Omental fat pad (tissue), 4 donors: ENCODE measurements around the gene SLC22A1. TPM values are rescaled to one million over a fixed set of nuclear protein-coding genes. Genes with fewer than 3 reads are reported as not detected.

ENCODE experiments used
- ATAC-seq: fragments of 150-250 bp; one replicate; pipeline ENCODE4 v1.9.1; 2016; ENCODE audit warnings: mild to moderate bottlenecking, moderate library complexity; ENCODE audit not compliant: low FRiP score
- DNase-seq: peaks from one replicate; pipeline ENCODE4 v3.0.0-alpha.2; 2019; ENCODE audit warnings: low spot score
- total RNA-seq, 4 donors: library from RNA; depleted of rRNA; stranded (reverse); fragments of >200 nt; gene quantifications; one replicate each; pipeline ENCODE4 v1.1.0, GENCODE V29; 2016
- TF ChIP-seq, protein P1 (sequence below), 3 donors: fragments of 450-650 bp; IDR thresholded peaks; one replicate each; pipeline ENCODE4 v1.5.1; 2016 to 2017; ENCODE audit warnings: antibody characterized with exemption in 3 of 3, mild to moderate bottlenecking in 3 of 3, moderate library complexity in 2 of 3

Gene SLC22A1
- total RNA-seq, 4 donors from 2014 or later: 0.65 to 2.5 (median 1.0) TPM

DNA sequence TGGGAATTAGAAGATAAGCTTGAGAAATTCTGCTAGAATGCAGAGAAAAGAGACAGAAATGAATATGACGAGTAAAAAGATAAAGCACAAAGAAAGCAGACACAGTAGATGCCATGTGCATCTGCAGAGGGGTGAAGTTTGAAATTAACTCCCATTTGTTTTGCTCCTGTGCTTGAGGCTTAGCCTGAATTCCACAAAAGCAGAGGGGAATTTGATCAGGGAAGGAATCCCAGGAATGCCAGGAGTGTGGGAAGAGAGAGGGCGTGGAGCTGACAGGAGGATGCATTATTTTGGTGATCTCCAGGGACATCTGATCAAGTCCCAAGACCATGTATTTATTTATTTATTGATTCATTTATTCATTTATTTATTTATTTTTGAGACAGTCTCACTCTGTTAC lies 55.6 kb downstream of the SLC22A1 start:
- TF ChIP-seq, protein P1, sequence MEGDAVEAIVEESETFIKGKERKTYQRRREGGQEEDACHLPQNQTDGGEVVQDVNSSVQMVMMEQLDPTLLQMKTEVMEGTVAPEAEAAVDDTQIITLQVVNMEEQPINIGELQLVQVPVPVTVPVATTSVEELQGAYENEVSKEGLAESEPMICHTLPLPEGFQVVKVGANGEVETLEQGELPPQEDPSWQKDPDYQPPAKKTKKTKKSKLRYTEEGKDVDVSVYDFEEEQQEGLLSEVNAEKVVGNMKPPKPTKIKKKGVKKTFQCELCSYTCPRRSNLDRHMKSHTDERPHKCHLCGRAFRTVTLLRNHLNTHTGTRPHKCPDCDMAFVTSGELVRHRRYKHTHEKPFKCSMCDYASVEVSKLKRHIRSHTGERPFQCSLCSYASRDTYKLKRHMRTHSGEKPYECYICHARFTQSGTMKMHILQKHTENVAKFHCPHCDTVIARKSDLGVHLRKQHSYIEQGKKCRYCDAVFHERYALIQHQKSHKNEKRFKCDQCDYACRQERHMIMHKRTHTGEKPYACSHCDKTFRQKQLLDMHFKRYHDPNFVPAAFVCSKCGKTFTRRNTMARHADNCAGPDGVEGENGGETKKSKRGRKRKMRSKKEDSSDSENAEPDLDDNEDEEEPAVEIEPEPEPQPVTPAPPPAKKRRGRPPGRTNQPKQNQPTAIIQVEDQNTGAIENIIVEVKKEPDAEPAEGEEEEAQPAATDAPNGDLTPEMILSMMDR (IDR thresholded peaks at IDR 0.05): no peak
- no peak for ATAC-seq
- no peak for DNase-seq

DNA sequence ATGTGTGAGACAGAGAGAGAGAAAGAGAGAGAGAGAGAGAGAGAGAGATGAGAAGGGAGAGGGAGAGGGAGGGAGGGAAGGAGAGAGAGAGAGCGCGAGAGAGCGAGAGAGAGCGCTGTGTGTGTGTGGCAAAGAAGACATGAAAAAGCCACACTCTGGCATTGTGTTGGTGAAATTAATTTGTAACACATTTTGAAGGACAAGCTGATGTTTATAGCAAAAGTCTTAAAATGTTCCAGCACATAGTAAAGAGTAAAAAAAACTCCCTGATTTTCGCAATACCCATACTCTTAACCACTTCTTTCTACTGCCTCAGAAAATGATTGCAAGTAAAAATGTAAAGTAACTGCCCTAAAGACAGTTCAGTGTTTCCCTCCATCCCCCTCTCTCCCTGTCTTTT lies 56.7 kb downstream of the SLC22A1 start:
- TF ChIP-seq, protein P1 (IDR thresholded peaks at IDR 0.05): no peak
- DNase-seq (no peak), ATAC-seq (no peak)

DNA sequence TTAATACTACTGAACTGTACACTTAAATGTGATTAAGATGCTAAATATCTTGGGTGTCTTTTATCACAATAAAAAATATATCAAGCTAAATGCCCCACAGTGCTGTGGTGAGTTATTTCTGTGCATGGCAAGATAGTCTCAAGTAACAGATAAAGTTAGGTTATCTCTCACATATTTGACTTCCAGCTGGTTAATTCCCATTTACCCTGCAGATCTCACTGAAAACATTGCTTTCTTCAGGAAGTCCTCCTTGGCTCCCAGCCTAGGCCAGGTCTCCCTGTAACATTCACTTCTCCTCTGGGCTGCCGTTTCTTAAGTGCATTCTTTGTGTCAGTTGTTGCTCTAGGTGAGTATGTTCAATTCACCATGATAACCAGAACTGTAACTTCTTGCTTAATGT lies 59.1 kb downstream of the SLC22A1 start:
- TF ChIP-seq, protein P1 (IDR thresholded peaks at IDR 0.05): no peak
- no peak for ATAC-seq
- DNase-seq: no peak

DNA sequence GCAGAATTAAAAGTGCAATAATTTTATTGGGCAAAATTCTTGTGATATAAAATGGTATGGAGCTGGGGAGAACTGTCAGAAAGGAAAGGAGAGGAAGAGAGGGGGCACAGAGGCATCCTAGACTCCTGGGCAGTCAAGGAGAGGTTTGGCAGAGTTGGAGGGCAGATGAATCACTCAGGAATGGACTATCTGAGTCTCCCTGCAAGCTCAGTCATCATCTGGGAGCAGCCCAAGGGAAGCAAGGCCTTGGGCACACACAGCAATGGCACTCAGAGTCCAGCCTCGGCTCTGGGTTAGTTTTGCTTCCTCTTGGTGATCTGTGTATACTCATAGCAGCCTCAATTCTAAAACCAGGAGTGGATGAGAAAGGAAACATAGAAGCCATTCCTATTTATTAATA lies 67.2 kb downstream of the SLC22A1 start:
- ATAC-seq (no peak), DNase-seq (no peak)
- TF ChIP-seq, protein P1 (IDR thresholded peaks at IDR 0.05): no peak

DNA sequence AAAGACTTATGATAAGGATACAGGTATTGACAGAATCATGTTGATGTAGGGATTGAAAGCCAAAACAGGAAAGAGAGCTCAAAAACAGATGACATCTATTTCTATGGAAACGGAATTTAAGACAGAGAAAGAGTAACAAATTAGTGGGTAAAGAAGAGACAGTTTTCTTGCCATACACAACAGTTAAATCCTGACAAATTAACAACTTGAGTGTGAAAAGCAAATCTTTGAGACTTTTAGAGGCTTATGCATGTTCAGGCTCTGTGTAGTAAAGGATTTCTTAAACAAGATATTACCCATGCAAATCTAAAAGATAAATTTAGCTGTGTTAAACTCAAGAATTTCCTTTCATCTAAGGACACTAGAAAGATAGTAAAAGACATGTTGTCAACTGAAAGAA lies 68.5 kb downstream of the SLC22A1 start:
- DNase-seq (no peak), ATAC-seq (no peak)
- TF ChIP-seq, protein P1 (IDR thresholded peaks at IDR 0.05): no peak

DNA sequence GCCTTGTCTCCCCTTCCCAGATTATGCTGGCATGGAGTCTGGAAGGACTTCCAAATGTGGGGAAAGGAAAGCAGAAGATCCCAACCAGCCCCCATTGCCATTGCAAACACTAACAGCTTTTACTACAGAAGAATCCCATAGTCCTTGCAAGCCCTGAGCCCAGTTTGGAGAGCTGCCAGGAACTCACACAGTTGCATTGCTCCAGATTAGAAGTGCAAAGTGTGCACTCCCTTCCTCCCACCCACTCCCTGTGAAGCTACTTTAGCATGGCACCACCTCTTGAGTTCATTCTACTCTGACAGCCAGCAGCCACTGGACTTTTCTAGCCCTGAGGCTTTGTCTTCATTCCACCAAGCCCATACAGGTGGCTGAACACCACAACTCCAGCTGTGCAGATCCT lies 69.4 kb downstream of the SLC22A1 start:
- TF ChIP-seq, protein P1 (IDR thresholded peaks at IDR 0.05): no peak
- ATAC-seq: no peak
- DNase-seq: no peak

DNA sequence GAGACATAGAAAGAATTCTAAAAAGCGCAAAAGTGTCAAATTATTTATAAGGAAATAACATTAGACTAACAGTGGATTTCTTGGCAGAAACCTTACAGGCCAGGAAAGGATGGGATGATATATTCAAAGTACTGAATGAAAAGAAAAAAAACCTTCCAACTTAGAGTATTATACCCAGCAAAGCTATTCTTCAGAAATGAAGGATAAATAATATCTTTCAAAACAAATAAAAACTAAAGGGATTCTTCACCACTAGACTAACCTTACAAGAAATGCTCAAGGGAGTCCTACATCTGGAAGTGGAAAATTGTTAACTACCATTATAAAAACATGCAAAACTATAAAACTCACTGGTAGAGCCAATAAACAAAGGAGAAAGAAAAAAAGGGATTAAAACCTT lies 71.2 kb downstream of the SLC22A1 start:
- TF ChIP-seq, protein P1 (IDR thresholded peaks at IDR 0.05): no peak
- DNase-seq (no peak), ATAC-seq (no peak)
